MM.1S (cell line): ENCODE data around the gene HDLBP.

Experiments used
- DNase-seq: peaks from one replicate; pipeline ENCODE4 v3.0.0-alpha.2; 2015
- H2AFZ ChIP-seq: fragments of 300-600 bp; sonication (generic); 2 replicates; pipeline ENCODE4 v1.6.0; 2016; ENCODE audit warnings: antibody characterized with exemption, low read length
- H3F3A ChIP-seq: fragments of 300-600 bp; sonication (generic); 2 replicates; pipeline ENCODE4 v1.6.1; 2016; ENCODE audit warnings: mild to moderate bottlenecking, antibody characterized with exemption, low read length, moderate library complexity, mixed read lengths; ENCODE audit not compliant: insufficient read depth
- H3K27ac ChIP-seq: fragments of 300-600 bp; sonication (generic); 2 replicates; pipeline ENCODE4 v1.5.1; 2016; ENCODE audit warnings: mild to moderate bottlenecking, low read length
- H3K27me3 ChIP-seq: fragments of 300-600 bp; sonication (generic); replicated peaks from 2 replicates; pipeline ENCODE4 v1.6.0; 2016; ENCODE audit warnings: low read length; ENCODE audit not compliant: insufficient read depth
- H3K36me3 ChIP-seq: fragments of 300-600 bp; sonication (generic); replicated peaks from 2 replicates; pipeline ENCODE4 v1.6.1; 2016; ENCODE audit warnings: mild to moderate bottlenecking, low read length, mixed read lengths; ENCODE audit not compliant: insufficient read depth
- H3K4me1 ChIP-seq: fragments of 300-600 bp; sonication (generic); 2 replicates; pipeline ENCODE4 v1.6.1; 2016; ENCODE audit warnings: low read length, mixed read lengths
- H3K4me2 ChIP-seq: fragments of 300-600 bp; sonication (generic); 2 replicates; pipeline ENCODE4 v1.6.0; 2016; ENCODE audit warnings: low read depth, low read length
- H3K4me3 ChIP-seq: fragments of 300-600 bp; sonication (generic); 2 replicates; pipeline ENCODE4 v1.5.1; 2016; ENCODE audit warnings: low read length, mixed read lengths
- H3K79me2 ChIP-seq: fragments of 300-600 bp; sonication (generic); 2 replicates; pipeline ENCODE4 v1.6.1; 2016; ENCODE audit warnings: mixed run types, low read length, mixed read lengths
- H3K9ac ChIP-seq: fragments of 300-600 bp; sonication (generic); 2 replicates; pipeline ENCODE4 v1.6.1; 2016; ENCODE audit warnings: low read length, mixed read lengths
- H3K9me2 ChIP-seq: fragments of 300-600 bp; sonication (generic); replicated peaks from 2 replicates; pipeline ENCODE4 v1.6.1; 2016; ENCODE audit warnings: mild to moderate bottlenecking, low read length, mixed read lengths; ENCODE audit not compliant: insufficient read depth
- H3K9me3 ChIP-seq: fragments of 300-600 bp; sonication (generic); replicated peaks from 2 replicates; pipeline ENCODE4 v1.6.1; 2016; ENCODE audit warnings: mild to moderate bottlenecking, low read length, mixed read lengths; ENCODE audit not compliant: insufficient read depth
- H4K20me1 ChIP-seq: fragments of 300-600 bp; sonication (generic); 2 replicates; pipeline ENCODE4 v1.6.1; 2016; ENCODE audit warnings: mild to moderate bottlenecking, low read length, moderate library complexity, mixed read lengths; ENCODE audit not compliant: insufficient read depth
- EZH2 ChIP-seq: fragments of 300-600 bp; sonication (generic); optimal IDR thresholded peaks from 2 replicates; pipeline ENCODE3; 2017; ENCODE audit warnings: low read depth, mild to moderate bottlenecking, antibody characterized with exemption, low read length, mixed read lengths
- EZH2phosphoT487 ChIP-seq: fragments of 300-600 bp; sonication (generic); IDR thresholded peaks from 2 replicates; pipeline ENCODE4 v1.6.1; 2018; ENCODE audit warnings: antibody characterized with exemption, low read length
- TF ChIP-seq, protein P1 (sequence below): fragments of 300-600 bp; sonication (generic); IDR thresholded peaks from 2 replicates; pipeline ENCODE4 v1.5.1; 2016; ENCODE audit warnings: antibody characterized with exemption, low read length, mixed read lengths

HDLBP gene

GRCh38 chr2:241178961-241179360 is 136.5 kb downstream of the HDLBP start:
- Histone ChIP-seq H3K9ac (no peak overlapping the region), H4K20me1 (no peaks in the 10 kb centered on the region), H2AFZ (no peak overlapping the region), H3K36me3 (no peaks in the 10 kb centered on the region), H3F3A (no peaks in the 10 kb centered on the region), H3K9me3 (no peaks in the 10 kb centered on the region), H3K9me2 (no peaks in the 10 kb centered on the region), H3K4me2 (no peak overlapping the region), H3K4me3 (no peak overlapping the region), H3K4me1 (no peaks in the 10 kb centered on the region), H3K27me3 (no peaks in the 10 kb centered on the region), H3K27ac (no peak overlapping the region), H3K79me2 (no peaks in the 10 kb centered on the region)
- TF ChIP-seq, protein P1, sequence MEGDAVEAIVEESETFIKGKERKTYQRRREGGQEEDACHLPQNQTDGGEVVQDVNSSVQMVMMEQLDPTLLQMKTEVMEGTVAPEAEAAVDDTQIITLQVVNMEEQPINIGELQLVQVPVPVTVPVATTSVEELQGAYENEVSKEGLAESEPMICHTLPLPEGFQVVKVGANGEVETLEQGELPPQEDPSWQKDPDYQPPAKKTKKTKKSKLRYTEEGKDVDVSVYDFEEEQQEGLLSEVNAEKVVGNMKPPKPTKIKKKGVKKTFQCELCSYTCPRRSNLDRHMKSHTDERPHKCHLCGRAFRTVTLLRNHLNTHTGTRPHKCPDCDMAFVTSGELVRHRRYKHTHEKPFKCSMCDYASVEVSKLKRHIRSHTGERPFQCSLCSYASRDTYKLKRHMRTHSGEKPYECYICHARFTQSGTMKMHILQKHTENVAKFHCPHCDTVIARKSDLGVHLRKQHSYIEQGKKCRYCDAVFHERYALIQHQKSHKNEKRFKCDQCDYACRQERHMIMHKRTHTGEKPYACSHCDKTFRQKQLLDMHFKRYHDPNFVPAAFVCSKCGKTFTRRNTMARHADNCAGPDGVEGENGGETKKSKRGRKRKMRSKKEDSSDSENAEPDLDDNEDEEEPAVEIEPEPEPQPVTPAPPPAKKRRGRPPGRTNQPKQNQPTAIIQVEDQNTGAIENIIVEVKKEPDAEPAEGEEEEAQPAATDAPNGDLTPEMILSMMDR = no peak
- TF ChIP-seq EZH2phosphoT487 (no peak), EZH2 (no peak)
- no peak for DNase-seq

GRCh38 chr2:241177526-241178334 is 137.7 kb downstream of the HDLBP start:
- no peak for DNase-seq
- no peaks in the 10 kb centered on the region for H3K27me3 ChIP-seq
- H3K9ac ChIP-seq = no peak overlapping the region
- no peaks in the 10 kb centered on the region for H3K4me1 ChIP-seq
- H3K27ac ChIP-seq = no peak overlapping the region
- no peak overlapping the region for H3K4me3 ChIP-seq
- TF ChIP-seq EZH2 (no peak), EZH2phosphoT487 (no peak)
- TF ChIP-seq, protein P1 = no peak
- no peaks in the 10 kb centered on the region for H3K9me2 ChIP-seq
- no peaks in the 10 kb centered on the region for H3K36me3 ChIP-seq
- H3K79me2 ChIP-seq = no peaks in the 10 kb centered on the region
- H3K9me3 ChIP-seq = no peaks in the 10 kb centered on the region
- H2AFZ ChIP-seq = no peak overlapping the region
- no peaks in the 10 kb centered on the region for H3F3A ChIP-seq
- no peak overlapping the region for H3K4me2 ChIP-seq
- H4K20me1 ChIP-seq = no peaks in the 10 kb centered on the region
